ENCODE measurements around the gene ZSWIM6.

ZSWIM6 gene

DNA sequence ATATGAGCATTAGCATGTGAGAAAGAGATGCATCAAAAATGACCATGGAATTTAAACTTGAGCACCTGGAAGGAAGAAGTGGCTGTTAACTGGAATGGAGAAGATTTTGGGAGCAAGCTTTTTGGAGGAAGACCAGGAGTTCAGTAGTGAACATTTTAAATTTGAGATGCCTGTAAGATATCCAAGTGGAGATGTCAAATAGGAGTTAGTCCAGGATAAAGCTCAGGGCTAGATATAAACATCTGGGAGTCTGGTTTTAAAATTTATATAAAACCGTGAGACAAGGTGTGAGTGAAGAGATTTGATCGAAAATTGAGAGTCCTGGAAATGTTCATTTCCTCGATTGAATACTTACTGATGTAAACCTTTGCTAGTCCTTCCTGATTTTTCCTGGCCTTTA is 217.5 kb downstream of the ZSWIM6 start:
- DNase-seq (ENCODE audit: low spot score): no peak

DNA sequence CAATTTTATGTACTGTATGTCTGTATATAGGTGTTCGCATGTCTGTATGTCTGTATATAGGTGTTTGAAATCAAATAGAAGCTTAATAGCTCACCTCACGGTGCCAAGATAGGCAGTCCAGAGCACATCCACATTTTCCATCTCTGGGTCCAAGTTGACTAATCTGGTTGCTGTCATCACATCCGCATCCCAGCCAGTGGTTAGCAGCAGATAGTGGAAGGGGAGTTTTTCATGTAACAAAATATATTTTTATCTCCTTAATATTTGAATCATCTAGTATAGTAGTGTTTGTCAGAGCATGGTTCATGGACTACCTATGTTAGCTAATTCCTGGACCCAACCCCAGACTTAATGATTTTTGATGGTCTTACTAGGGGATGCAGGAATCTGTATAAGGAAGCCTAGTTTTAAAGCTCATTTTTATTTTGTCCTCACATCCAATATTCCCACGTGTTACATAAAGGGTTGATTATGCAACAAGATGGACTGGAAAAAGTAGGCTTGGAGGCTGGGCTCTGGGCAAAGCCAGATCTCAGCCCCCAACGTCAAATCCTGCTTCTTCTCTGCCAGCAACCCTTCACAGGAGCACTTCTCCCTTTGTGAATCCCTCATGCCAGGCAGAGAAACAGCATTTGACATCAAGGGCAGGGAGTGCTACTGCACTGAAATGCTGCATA is 219.7 kb downstream of the ZSWIM6 start:
- no peak for DNase-seq (ENCODE audit: low spot score)

DNA sequence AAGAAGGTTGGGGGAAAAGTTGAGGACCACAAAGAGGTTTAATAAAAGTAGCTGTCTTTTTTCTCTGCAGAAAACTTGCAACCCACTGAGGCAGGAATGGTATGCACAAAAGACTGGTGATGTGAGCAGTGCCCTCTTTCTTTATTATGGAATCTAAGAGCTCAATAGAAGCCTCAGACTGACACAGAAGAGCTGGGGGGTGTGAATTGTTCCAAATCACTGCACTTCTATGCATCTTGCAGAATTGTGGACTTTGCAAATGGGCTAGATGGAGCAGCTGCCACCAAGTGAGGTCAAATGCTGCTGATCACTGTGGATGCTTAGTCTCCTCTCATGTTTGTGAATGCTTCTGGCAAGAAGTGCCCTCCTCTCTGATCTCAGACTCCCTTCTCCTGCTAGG is 227.1 kb downstream of the ZSWIM6 start:
- no peak for DNase-seq (ENCODE audit: low spot score)

DNA sequence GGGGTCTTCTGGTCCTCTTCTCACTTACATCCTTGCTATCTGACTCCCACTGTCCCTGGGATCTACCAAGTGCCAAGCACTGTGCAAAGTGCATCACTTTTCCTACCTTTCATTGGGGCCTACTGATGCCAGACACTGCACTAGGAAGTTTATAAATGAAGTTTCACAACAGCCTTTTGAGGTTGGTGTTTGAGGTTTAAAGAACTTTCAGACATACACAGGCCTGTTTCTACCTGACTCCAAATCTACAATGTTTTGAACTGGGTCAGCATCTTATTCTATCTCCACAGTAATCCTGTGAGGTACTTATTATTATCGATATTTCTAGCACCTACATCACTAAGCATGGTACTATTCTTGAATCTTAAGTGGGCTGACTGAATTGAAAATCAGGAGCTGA is 227.7 kb downstream of the ZSWIM6 start:
- DNase-seq (ENCODE audit: low spot score): no peak

DNA sequence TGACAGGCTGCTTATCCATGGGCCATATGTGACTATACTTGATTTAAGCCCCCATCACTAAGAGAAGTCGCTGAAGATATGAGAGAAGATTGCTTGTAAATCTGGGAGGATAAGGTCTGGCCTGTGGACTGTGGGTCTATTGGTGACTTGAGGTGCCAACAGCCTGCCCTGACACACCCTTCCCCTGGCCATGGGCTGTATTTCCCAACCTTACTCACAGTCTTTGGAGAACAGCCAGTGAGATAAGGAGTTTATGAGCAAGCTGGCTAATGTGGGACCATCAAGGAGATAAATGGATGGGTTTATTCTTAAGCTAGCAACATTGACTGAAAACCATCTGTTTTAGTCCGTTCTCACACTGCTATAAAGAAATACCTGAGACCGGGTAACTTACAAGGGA is 231.3 kb downstream of the ZSWIM6 start:
- DNase-seq (ENCODE audit: low spot score): no peak

DNA sequence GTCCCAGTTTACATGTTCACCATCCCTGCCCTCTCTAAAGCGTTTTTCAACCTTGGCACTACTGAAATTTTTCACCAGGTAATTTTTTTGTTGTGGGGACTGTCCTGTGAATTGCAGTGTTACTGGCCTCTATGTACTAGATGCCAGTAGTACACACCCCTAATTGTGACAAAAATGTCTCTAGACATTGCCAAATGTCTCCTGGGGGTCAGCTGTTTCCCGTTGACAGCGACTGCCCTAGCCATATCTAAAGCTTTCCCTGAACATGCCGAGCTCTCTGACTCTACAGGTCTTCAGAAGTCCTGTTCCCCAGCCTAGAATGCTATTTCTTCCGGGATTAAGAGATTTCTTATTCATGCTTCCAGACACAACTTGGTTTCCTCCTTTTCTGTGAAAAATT is 235.3 kb downstream of the ZSWIM6 start:
- no peak for DNase-seq (ENCODE audit: low spot score)

DNA sequence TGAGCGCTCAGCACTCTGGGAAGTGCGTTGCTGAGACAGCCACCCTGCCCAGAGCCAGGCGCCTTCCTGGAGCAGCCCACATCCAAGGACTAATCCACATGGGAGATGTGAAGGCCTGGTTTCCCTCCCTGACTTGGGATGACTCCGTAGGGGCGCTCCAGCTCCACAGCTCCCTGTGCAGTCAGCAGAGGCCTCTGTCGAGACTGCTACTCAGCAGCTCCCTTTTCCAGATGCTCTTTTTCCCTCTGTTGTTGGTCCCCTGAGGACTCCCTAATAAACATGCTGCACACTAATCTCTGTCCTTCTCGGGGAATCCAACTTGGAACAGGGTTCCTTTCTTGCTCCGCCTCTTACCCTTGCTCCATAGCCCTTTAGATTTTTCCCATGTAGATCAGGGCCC is 237.3 kb downstream of the ZSWIM6 start:
- no peak for DNase-seq (ENCODE audit: low spot score)

DNA sequence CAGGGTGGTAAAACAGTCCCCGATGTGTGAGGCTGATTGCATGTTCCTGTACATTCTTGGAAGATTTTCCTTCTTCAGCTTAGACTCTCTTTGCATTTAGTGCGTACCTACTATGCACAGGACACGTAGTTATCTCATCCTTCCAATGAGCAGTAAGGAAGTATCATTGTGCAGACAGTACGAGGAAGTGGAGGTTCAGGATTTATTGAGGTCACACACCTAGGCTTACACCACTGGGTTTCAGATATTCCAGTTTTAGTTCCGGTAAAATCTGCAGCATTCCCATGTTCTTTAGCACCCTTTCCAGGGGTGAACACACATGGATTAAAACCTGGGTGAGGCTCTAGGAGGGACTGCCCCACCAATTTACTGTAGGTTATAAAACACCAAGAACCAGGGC is 238.7 kb downstream of the ZSWIM6 start:
- no peak for DNase-seq (ENCODE audit: low spot score)

DNA sequence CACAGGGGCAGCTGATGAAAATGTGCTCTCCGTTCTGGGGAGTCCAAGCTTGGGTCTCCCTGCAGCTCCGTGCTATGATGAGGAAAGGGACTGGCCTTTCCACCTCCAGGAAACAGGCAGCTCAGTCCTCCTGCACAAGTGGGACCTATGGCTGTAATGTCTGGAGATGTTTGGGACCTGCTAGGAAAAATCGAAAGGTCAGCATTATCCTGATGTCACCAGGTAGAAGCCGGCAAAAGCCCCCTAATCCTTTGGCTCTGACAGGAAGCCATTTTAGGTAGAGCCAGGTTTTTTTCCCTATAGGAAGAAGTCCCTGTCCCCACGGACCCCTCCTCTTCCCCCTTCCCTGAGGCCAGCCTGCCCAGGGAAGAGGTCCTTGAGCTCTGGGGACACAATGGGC is 240.9 kb downstream of the ZSWIM6 start:
- DNase-seq (ENCODE audit: low spot score): no peak

DNA sequence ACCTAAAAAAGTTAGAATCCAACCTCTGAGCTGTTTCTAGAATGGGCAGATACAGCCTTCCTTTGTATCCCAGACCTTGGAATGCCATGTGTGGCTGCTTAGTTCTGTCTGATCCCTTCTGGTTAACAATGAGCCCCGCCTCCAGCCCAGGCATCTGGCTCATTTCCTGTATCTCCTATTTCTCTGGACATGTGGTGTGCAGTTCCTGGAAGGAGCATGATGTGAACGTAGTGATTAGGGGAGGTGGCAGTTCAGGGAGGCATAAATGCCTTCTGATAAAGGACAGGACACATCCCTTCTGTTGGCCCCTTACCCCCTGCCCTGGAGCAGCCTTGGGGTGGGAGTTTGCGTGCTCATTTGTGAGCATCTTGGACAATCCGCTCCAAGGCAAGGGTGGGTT is 243.0 kb downstream of the ZSWIM6 start:
- DNase-seq (ENCODE audit: low spot score): no peak

DNA sequence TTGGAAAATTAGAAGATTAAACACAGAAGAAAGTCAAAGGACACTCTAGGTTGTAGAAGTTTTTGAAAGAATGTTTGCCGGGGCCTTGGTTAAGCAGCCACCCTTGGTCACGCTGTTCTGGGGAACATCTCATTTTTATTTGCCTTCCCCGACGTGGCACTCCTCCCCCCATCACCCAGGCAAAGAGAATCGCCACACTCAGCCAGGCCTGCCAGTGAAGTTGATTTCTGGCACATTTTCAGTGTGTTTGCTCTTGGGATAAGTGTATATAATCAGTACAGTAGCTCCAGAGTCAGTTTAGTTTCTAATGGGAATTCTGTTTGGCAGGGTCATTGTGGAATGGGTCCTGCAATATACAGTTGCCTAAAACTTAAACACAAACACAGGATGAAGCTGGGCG is 243.5 kb downstream of the ZSWIM6 start:
- no peak for DNase-seq (ENCODE audit: low spot score)

DNA sequence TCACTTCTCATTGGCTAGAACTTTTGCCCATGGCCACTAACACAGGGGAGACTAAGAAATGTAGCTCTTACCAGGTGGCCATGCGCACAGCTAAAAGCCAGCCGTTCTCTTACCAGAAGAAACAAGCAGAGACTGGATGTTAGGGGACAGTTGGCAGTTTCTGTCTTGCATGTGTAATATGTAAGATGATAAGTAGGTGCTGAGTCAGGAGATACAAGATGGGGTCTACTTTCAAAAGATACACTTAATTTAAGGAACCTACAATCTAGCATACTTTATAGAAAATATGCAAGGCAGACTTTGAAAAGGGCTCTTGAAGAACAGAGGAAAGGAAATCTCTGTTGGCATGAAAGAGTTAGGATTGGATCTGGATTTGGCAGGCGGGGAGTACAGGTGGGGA is 244.5 kb downstream of the ZSWIM6 start:
- no peak for DNase-seq (ENCODE audit: low spot score)

DNA sequence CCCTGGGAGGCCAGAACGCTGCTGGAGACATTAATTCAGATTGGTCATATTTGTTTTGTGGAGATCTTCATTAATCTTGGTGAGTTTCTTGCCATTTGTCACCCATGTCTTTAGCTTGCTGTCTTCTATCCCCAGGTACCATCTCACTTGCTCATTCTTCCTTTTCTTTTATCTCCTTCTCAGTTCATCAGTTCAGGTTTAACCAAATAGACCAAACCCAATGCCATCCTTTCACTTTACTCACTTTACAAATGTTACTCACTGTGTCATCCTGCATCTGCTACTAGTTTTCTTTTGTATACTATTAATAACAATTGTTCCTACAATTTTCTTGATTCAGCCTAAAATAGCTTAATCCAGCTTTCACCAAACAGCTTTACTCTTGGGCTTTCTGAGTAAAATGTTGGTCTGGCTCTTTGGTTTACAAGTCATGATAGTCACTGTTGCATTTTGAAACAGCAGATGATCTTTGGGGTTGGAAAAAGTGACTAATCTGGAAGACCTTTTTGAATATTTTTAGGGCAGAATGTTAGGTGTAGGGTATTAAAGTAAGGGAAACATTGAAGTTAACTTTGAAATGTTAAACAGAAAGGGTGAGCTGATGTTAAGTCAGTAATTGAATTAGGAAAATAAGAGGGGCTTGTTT is 246.9 kb downstream of the ZSWIM6 start:
- no peak for DNase-seq (ENCODE audit: low spot score)

DNA sequence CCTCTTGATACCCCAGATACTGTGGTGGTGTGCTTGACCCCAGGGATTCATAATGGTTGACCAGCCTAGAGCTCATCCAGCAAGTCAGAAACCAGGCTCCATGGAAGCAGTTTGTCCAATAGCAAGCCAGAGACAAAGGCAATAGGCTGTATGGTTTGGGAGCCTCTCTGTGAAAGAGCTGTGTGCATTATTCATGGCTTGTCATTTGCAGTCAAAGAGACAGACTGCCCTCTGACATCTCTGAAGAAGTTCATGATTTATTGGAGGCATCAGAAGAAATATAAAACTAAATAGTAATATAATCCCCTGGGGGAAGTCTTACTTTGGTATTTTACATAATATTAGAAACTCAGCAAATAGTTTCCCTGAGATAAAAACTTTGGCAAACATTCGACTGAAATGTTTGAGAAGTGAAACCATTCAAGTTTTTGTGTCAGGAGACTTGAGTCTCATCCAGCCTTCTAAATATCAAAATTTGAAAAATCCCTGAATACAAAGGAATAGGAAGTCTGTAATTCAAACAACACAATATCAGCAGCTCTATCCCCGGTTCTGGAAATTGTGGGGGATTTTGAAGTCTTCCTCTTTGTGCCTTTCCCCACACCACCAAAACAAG is 250.3 kb downstream of the ZSWIM6 start:
- DNase-seq (ENCODE audit: low spot score): no peak

DNA sequence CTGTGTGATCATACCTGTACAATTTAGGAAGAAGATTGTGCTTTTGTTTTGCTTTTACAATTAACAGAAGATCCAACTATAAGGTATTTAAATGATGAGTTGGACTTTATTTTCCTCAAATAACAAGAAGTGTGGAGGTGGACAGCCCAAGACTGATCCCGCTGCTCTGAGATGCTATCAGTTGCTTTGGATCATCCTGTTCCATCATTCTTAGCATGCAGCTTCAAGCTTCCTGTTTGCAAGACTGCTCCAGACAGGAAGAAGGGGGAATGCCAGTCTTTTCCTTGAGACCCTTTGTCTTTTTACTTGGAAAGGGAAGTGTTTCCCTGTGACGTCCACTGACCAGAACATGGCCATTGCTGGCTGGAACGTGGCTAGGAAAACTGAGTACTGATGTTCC is 250.8 kb downstream of the ZSWIM6 start:
- no peak for DNase-seq (ENCODE audit: low spot score)

DNA sequence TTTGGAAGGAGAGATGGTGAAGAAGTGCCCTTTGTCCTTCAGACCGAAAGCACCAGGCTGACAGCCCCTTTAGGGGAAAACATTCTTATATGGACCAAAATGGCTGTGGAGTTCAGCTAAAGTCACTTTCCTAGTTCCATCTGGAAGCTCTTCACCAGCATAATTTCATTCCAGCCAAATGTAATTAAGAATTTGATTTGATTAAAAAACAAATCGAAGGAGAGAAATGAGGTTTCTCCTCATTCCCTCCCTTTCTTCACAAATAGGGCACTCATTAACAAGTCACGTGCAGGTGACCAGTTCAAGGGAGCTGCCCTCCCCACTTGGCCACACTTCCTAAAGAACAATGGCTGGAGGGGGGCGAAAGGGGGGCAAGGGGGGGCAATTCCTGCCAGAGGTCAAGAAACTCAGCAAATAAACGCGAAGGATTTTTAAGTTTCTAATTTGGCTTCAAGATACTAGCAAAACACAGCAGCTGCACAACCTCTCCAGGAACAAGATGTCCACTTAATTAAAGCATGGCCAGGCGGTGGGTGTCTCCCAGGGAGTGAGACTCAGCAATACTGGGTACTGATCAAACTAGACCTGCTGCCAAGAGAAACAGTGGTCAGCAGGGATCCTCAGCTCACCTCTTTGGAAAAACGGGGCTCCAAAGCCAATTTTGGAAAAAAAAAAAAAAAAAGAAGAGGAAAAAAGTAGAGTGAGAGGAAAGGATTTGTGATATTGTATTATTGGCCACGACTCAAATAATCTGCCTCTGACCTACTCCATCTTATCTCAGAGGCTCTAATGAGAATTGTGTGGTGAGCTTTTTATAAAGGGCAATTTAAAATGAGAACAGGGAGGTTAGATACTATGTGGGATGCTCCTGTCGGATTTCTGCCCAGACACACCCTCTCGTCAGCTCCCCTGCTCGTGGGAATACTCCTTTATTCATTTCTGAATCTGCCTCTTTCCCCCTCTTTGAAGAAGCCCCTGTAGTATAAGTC is 254.3 kb downstream of the ZSWIM6 start:
- DNase-seq (ENCODE audit: low spot score): no peak

DNA sequence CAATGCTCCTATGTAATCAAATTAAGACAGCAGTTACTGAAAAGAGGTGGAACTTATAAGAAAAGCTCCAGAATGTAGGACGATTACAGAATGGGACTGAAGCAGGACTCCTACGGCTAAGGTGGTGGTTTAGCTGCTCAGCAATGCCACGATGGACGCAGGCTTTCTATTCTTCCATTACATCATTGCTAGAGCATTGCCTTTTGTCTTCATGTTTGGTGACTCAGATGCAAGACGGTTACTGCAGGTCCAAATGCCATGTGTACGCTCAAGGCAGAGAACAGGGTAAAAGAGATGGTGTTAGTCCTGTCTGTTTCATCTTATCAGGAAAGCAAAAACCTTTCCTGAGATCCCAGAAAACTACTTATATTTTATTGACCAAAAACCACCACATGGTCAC is 255.1 kb downstream of the ZSWIM6 start:
- no peak for DNase-seq (ENCODE audit: low spot score)

DNA sequence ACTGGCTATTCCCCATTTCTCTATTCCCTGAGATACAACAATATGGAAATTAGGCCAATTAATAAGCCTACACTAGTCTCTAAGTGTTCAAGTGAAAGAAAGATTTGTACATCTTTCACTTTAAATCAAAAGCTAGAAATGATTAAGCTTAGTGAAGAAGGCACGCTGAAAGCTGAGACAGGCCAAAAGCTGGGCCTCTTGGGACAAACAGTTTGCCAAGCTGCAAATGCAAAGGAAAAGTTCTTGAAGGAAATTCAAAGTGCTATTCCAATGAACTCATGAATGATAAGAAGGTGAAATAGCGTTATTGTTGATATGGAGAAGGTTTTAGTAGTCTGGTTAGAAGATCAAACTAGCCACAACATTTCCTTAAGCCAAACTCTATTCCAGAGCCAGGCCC is 256.2 kb downstream of the ZSWIM6 start:
- no peak for DNase-seq (ENCODE audit: low spot score)

DNA sequence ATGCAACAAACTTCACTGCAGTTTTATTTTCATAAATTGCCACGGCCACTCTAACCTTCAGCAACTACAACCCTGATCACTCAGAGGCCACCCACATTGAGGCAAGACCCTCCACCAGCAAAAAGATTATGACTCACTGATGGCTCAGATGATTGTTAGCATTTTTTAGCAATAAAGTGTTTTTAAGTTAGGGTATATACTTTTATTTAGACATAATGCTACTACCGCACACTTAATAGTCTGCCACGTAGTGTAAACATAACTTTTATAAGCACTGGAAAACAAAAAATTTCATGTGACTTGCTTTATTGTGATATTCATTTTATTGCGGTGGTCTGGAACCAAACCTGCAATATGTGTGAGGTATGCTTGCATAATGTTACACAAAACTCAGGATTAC is 257.9 kb downstream of the ZSWIM6 start:
- DNase-seq (ENCODE audit: low spot score): no peak

DNA sequence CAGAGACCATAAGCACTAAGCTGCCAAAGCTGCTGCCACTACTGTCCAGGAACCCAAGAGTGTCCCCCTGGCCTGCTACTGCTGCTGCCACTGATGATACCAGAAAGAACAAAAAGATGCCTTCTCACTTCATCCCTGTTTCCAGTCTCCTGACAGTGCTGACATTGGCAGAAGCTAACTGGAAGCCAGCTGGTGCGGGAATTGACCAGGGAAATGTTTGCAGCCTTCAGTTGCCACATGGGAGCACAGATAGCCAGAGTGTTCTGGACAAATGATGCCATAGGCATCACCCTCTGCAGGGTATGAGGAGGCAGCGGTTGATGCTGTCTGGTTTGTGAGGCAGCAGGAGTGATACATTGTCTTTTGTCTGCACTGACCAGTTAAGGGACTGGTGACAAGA is 258.4 kb downstream of the ZSWIM6 start:
- DNase-seq (ENCODE audit: low spot score): no peak

DNA sequence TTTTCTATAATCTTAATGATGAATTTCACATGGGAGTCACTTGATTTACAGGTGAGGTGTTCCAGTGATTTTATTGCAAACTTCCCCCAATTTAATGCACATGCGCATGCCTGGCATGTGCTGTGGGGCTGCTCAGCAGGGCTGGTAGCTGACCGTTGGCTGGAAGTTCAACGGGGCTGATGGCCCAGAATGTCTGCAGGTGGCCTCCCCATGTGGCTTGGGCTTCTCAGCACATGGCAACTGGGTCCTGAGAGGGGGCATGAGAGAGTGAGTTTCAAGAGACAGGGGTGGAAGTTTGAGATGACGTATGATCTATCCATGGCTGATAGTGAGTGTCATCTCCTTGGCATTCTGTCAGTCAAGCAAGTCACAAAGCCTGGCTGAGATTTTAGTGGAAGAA is 259.8 kb downstream of the ZSWIM6 start:
- DNase-seq (ENCODE audit: low spot score): no peak

DNA sequence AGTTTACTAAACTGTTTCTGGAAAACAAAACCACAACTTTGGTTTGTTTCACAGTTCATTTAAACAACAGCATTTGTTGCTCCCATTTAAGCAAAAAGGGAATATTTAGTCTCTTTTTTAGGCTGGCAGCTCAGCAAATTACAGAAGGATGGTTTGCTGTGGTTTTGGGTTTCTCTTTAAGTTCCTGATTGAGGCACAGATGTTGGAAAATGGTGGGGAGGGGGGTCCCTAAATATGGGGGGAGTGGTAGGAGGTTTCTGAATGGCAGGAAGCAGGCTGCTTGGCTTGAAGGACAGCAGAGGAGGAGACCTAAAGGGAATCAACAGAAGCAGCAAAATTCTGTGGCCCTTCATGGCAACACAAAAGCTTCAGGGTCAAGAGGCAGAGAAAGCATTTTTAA is 263.4 kb downstream of the ZSWIM6 start:
- DNase-seq (ENCODE audit: low spot score): no peak

Measured in D341Med (cell line).